GM19025 (cell line): ENCODE measurements around the gene C19orf25.
"Not testable (repeated sequence)": the region's sequence is repeated elsewhere in the genome, so short reads cannot be mapped to it uniquely, and the experiment has no call there.

Experiments used
- ATAC-seq: cut with Tn5 transposase; IDR thresholded peaks from one replicate; pipeline ENCODE4 v1.9.1; 2021; ENCODE audit warnings: mild to moderate bottlenecking, low read depth, moderate library complexity; ENCODE audit not compliant: unreplicated experiment

The C19orf25 gene

DNA sequence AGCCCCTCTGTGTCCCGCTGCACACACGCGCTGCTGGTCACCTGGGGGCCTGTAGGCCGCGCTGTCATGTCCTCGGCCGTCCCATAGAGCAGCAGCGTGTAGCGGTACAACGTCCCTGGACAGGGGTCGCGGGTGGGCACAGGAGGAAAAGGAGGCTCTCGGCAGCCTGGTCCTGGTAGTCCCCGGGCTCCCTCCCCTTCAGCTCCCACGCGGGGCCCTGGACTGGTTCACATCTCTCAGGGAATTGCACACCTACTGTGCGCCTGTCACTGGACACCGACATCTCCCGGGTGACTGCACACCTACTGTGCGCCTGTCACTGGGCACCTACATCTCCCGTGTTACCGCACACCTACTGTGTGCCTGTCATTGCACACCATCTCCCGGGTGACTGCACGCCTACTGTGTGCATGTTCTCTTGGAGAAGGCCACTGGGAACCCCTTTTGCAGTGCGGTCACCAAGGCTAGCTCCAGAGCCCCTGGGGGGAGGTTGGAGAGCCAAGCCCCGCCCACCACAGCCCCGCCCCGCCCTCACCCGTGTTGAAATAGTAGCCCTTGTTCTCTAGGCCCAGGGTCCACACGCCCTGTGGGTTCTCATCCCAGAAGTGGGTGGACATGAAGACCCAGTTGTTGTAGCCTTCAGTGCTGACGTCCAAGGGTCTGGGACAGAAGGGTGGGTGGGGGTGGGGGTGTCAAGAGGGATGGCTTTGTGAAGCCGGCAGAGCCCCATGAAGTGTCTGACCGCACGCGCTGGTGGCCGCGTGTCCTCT lies 3.5 kb upstream of the C19orf25 start:
- ATAC-seq = no peak

DNA sequence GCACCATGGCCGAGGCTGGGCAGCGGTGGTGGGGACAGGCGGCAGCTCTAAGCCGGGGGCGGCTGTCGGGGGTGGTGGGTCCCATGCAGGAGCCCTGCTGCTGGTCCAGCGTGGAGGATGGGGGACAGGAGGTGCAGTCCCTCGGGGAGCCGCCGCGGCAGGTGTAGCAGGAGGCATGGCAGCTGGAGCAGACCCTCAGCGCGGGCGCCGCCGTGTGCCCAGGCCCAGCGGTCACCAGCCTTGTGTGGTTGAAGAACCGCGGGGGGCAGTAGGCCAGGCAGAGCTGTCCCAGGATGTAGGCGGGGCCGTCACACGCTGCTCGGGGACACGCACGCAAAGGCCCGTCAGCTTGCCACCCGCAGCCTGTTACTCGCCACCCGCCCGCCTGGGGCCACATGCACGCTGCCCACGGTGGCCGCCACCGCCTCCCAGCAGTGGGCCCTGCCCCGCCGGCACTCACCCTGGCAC lies 2.9 kb upstream of the C19orf25 start:
- no peak for ATAC-seq

DNA sequence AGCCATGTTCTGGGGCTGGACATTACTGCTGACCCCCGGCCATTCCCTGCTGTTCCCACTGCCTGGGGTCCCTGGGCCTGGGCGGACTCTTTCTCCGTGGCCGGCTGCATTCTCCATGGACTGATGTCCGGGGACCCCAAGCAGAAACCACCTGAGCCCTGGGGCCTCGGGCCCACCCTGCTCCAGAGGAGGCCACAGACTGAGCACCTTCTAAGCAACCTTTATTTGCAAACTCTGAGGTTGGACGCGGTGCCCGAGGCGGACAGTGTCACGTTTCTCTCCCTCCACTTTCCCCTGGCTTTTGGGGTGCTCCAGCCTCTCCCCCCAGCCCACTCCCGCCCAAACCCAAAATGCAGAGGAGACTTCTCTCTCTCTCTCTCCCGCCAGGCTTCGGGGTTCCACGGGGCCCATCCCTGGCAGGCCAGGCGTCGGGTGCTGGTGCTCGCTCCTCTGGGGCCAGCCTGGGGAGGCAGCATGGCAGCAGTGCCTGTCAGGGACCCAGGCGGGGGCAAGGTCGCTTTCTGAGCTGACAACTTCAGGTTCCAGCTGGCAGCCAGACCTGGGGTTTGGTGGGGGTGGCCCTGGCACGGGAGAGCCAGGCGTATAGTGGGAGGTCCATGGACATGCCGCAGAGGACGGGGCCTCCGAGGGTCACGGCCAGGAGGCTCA lies 2.3 kb upstream of the C19orf25 start:
- no peak for ATAC-seq

DNA sequence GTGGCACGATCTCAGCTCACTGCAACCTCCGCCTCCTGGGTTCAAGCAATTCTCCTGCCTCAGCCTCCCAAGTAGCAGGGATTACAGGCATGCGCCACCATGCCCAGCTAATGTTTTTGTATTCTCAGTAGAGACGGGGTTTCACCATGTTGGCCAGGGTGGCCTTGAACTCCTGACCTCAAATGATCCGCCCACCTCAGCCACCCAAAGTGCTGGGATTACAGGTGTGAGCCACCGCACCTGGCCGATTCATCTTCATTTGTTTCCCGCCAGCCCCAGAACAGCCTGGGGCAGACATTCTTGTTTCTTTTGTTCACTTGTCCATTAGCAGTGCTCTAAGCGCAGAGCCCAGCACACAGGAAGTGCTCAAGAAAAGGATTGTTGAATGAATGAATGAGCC lies 2.0 kb downstream of the C19orf25 start:
- not testable (repeated sequence) for ATAC-seq

DNA sequence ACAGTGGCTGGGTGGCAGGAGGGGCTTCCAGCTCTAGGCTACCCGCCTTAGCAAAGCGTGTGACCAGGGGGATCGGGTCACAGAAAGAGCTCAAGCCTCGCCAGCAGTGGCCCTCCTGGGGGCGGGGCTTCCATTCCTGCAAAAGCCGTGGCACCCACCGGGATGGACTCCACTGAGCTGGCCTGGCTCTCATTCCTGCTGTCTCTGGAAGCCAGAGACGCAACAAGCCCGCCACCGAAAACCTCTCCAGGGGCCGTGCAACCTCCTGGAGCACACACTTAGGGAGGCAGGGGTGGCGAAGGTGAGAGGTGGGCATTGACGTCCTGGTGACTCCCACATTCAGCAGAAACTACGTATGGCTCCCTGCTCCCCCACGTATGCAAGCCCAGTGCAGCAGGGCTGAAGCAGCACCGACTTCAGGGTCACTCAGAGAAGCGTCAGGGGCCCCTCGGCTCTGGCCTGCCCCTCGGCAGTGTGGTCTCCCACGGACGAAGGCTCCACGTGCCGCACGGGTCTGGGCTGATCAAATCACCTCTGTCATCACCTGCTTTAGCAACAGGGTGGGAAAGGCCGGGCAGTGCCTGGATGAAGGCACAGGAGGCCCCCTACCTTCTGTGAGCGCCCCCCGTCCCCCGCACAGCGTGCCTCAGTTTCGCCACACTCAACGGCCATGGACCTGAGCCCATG lies 3.1 kb downstream of the C19orf25 start:
- ATAC-seq = no peak

DNA sequence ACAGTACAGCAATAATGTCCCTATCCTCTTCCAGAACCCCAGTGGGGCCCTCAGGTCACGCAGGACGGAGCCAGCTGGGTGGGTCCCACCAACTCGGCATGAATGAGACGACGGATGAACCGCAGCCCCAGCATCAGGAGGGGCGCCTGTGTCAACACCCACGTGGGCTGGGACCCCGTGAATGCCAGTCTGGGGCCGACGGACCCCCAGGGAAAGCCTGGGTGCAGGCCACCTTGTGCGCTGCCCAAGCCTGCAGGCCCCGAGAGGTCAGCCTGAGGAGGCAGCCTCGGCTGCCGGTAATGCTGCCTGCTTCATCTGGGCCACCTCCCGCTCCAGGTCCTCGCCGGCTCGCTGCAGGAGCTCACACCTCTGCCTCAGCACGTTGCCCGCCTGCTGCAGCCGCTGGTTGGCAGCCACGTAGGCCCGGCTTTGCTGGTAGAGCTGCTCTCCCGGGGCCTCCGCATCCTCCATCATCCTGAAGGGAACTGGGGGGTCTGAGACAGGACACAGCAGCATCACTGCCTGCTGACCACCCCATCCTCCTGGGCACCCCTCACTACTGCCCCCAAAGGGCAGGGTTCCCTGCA lies 4.2 kb downstream of the C19orf25 start:
- ATAC-seq = no peak

DNA sequence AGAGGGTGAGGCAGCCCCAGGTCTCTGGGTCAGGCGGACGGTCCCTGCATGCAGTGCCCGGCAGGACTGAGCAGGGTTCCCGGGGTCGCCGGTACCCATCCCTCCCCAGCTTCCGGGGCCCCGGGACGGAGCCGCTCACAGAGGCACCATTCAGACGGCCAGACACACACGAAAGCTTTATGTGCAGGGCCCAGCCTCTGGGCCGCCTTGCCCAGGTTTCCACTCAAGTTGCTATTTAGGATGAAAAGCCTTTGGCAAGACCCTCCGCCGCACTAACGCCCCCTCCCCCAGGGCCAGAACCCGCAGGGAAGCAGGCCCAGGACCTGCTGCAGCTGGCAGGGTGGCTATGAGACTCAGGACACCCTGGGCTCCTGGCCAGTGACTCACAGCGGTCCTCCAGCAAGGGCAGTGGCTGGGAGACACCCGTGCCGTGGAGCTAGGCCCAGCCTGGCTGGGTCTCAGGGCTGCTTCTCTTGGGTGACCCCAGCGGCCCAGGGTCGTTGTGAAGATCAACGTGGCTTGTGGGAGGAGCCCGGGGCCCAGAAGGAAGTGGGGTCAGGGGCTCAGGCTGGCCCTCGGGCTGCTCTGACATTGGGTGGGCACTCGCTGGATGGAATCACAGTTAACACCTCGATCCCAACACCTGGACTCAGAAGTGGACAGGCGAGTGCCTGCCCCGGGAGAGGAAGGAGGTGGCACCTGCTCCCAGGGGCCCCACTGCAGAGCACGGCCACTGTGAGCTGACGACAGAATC lies 4.8 kb downstream of the C19orf25 start:
- ATAC-seq = no peak

DNA sequence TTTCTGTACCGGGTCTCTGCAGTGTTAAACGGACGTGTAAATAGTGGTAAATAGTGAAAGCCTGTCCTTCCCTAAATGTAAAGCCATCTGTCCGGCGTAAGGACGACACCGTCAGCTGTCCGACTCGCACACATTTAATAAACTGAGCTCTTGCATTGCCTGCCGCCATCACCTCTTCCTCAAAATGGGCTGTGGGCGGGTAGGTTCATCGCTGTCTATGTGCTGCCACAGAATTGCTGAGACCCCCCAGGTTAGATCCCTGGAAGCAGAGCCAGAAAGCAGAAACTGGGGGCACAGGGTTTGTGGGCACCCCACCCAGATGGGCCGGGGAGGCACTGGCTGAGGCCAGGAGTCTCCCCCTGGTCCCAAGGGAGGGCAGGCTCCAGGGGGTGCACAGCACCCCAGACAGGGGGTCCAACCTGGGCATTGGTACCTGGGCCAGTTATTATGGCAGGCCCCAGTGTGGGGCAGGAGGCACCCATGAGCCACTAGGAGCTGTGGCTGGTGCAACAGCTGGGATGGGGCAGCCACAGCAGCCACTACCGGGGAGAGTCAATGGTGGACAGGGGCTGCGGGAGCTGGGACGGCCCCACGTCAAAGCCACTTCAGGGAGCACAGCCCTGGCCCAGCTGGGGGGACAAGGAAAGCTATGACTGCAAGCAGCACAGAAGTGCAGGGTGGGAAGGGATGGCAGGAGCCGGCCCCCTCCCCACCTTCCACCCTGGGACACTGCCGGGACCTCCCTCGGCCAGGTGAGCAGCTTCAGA lies 5.7 kb downstream of the C19orf25 start:
- no peak for ATAC-seq

DNA sequence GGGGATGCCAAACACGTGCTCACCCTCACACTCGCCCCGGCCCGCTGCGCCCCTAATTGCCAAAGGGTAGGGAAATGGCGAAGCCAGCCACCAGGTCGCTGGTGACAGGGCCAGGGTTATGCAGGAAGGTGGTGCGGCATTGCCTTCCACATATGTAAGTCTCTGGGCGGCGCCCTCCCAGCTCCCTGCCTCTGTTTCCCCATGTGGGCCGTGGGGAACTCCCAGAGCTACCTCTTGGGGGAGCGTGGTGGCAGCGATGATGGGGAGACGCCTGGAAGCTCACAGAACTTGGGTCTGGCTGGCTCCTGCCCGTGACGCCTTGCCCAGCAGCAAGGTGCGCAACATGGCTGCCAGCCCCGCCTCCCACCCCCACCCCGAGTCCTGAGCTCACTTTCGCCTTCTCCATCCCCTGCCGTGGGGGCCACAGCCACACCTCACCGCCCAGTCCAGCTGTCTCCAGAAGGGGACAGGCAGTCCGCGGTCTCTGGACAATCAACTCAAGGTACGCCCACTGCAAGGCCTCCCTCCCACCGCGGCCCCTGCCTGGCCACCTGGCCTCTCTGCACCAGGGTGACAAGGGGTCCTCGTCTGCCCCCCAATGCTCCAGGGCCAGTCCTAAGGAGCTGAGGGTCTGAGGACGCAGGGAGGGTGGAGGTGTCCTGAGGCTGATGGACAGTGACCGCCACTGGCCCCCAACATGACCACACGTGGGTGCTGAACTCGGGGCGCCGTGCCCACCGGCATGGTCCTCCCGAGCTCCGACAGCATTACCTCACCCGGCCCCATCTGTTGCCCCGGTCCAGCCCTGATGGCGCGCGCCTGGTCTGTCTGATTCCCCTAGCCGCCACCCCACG lies 6.6 kb downstream of the C19orf25 start:
- no peak for ATAC-seq

DNA sequence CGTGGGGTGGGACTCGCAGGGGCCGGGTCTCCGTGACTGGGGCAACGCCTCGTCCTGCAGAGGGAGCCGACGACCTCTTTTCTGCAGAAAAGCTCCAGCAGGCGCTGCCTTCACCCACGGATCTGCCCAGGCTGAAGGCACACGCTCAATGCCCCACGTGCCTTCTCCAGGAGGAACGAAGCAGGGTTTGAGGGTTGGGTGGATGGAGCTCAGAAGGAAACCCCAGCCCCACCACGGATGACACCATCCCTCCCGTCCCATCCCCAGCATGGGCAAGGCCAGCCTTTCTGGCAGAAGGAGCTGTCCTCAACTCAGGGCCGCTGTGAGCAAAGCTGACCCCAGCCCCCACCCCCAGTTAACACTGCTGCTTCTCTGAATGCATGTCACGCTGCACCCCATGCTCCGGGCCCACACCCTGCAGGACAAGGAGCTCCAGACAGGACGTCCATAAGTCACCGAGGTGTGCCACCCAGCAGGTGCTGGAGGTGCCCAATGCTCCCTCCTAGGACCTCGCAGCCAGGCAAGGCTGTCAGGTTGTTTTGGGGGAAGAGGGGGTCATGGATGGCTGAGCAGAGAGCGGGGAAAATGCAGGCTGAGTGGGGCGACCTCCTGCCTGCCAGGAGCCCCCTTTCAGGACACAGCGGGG lies 7.4 kb downstream of the C19orf25 start:
- no peak for ATAC-seq

DNA sequence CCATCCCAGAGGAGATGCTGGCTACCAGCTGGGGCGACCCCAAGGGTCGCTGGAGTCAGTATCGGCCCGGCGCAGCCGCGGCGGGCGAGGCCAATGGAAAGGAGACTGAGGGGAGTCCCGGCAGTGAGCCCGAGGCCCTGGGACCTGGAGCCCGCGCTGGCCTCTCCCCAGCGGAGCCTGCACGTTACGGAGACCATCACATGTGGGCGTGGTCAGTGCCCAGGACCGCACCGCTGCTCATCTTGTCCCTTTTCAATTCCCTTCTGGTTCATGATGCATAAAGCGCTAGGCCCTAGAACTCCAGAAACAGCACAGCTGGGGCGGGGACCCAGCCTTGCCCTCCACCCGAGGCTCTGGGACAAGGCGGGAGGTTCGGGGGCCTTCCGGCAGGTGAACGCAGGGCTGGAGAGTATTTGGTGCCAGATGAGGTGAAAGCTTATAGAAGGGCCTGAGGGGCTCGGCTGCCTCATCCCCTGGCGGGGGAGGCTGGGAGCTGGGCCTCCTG lies 8.0 kb downstream of the C19orf25 start:
- ATAC-seq = no peak

DNA sequence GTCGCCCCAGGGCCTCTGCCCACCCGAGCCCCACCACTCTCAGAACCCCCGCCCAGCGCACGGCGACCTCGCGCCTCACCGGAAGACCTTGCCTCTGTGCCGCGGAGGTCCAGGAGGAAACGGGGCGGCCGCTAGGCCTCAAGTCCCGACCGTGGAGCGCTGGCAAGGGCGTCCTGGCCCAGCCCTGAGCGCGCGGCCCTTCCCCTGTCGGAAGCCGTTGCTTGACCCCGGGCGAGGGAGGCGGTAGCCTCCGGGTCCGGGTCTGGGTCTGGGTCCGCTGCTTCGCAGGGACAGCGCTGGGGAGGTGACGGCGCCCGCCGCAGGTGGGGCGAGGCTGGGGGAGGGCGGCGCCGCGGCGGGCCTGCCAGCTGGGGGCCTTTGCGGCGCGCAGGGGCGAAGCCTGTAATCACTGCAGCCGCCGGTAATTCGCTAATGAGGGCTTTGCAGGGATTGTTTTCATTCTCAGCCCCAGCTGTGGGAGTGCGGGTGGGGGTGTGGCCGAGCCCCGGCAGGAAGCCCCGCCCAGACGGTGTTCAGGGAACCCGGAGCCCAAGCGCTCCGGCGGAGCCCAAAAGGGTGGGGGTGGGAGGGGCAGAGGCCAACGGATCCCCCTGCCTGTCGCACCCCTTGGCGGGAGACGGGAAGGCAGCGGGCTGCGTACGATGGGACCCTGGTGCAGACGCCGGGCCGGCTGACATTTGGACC lies 8.6 kb downstream of the C19orf25 start:
- ATAC-seq = no peak

DNA sequence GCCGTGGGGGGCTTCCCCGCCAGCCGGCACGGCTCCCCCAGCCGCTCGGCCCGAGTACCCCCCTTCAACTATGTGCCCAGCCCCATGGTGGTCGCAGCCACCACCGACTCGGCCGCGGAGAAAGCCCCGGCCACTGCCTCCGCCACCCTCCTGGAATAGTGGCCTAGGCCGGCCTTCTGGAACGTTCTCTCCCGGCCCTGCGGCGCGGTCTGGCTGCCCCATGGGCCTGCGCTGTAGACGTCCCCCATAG lies 9.0 kb downstream of the C19orf25 start:
- no peak for ATAC-seq

DNA sequence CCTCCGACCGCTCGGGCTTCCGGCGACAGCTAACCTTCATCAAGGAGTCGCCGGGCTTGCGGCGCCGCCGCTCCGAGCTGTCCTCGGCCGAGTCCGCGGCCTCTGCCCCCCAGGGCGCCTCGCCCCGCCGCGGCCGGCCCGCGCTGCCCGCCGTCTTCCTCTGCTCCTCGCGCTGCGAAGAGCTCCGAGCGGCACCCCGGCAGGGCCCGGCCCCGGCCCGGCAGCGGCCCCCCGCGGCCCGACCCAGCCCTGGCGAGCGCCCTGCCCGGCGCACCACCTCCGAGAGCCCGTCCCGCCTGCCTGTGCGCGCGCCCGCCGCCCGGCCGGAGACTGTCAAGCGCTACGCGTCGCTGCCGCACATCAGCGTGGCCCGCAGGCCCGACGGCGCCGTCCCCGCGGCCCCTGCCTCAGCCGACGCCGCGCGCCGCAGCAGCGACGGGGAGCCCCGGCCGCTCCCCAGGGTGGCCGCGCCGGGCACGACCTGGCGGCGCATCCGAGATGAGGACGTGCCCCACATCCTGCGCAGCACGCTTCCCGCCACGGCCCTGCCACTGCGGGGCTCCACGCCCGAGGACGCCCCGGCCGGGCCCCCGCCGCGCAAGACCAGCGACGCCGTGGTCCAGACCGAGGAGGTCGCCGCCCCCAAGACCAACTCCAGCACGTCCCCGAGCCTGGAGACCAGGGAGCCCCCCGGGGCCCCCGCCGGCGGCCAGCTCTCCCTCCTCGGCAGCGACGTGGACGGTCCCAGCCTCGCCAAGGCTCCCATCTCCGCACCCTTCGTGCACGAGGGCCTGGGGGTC lies 9.6 kb downstream of the C19orf25 start:
- ATAC-seq = no peak

DNA sequence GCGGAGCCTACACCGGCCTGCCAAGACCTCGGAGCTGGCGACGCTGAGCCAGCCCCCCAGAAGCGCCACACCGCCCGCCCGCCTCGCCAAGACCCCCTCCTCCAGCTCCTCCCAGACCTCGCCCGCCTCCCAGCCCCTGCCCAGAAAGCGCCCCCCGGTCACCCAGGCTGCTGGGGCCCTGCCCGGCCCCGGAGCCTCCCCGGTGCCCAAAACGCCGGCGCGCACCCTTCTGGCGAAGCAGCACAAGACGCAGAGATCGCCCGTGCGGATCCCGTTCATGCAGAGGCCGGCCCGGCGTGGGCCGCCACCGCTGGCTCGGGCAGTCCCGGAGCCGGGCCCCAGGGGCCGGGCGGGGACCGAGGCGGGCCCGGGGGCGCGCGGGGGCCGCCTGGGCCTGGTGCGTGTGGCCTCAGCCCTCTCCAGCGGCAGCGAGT lies 10.2 kb downstream of the C19orf25 start:
- no peak for ATAC-seq

DNA sequence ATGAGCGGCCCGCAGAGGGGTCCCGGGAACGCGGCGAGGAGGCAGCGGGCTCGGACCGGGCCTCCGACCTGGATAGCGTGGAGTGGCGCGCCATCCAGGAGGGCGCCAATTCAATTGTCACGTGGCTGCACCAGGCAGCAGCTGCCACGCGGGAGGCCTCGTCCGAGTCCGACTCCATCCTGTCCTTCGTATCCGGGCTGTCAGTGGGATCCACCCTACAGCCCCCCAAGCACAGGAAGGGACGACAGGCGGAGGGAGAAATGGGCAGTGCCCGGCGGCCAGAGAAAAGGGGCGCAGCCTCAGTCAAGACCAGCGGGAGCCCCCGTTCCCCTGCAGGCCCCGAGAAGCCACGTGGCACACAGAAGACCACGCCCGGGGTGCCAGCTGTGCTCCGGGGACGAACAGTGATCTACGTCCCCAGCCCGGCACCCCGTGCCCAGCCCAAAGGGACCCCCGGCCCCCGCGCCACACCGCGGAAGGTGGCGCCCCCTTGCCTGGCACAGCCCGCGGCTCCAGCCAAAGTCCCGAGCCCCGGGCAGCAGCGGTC lies 10.7 kb downstream of the C19orf25 start:
- ATAC-seq = no peak
